Stimulated activated naive CD8-positive, alpha-beta T cell treated with anti-CD3 and anti-CD28 coated beads, Interleukin-15, Interleukin-2, amounts not matched to agents 100 U/mL and 50 U/mL, for 24 hours (primary cell): Measurements from ENCODE around the gene PRDX4.
"Not testable (repeated sequence)": the region's sequence is repeated elsewhere in the genome, so short reads cannot be mapped to it uniquely, and the experiment has no call there.

ENCODE experiments used
- ATAC-seq: fragments of 150-1000 bp; cut with Tn5 transposase; one replicate; pipeline ENCODE4 v1.10.0; 2021
- DNase-seq: peaks from one replicate; pipeline ENCODE4 v3.0.0; 2021

PRDX4 gene

GRCh38 chrX:23667239-23668177 lies at the start of gene PRDX4:
PRDX4 (plus strand) TSS chrX:23667493; CDS start chrX:23667571, 78 bp downstream.
- ATAC-seq, result peak; percentile 72
- DNase-seq, result peak; percentile 84

DNA sequence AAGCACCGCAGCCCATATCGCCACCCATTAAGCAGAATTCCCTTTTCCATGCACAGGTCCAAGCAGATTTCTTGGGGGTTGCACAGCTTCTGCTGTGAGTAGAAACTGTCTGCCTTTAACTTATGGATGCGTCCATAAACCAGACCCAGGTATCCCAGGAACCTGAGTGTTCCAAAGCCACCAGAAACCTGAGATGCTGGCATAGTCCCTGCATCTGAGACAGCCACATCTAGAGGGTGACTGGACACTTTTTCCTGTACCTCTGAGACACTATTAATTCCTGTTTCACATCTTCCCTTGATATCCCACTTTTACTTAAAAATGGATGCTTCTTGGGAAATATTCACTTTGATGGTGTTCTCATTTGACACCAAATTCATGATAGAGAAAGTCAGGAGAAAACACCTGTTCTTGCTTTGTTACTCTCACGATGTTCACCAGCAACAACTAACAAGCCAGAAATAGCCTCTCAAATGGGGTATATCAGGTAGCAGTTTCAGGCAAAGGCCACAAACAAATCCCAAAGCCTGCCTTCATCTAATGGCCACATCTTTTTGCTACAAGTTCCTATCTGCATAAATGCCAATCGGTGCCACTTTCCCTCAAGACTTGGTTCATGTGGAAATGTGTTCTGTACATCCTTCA lies 45.5 kb upstream of the PRDX4 start:
- no peak for DNase-seq
- no peak for ATAC-seq

- DNase-seq (no peak), ATAC-seq (no peak)
Measured at GRCh38 chrX:23623797-23624196, 43.5 kb upstream of the PRDX4 start.

DNA sequence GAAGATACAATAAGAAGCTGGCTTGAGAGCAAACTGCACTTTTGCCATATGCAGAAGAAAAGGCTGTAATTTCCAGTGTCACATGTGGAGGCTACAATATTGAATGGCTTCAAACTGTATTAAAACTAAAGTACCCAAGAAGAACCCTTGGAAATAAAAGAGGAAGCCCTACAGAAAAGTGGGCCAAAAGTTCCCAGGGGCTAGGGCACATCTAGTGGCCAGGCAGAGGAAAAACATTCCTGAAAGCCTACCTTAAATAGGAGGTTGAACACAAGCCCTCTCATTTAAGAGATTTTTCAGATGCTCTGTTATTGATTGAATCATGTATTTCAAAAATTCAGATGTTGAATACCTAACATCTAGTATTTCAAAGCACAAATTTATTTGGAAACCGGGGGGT lies 40.6 kb upstream of the PRDX4 start:
- DNase-seq, result no peak
- ATAC-seq, result no peak

GRCh38 chrX:23628131-23628530 lies 39.2 kb upstream of the PRDX4 start:
- DNase-seq (no peak), ATAC-seq (no peak)

- ATAC-seq (no peak), DNase-seq (no peak)
Measured at GRCh38 chrX:23631136-23631535, 36.2 kb upstream of the PRDX4 start.

DNA sequence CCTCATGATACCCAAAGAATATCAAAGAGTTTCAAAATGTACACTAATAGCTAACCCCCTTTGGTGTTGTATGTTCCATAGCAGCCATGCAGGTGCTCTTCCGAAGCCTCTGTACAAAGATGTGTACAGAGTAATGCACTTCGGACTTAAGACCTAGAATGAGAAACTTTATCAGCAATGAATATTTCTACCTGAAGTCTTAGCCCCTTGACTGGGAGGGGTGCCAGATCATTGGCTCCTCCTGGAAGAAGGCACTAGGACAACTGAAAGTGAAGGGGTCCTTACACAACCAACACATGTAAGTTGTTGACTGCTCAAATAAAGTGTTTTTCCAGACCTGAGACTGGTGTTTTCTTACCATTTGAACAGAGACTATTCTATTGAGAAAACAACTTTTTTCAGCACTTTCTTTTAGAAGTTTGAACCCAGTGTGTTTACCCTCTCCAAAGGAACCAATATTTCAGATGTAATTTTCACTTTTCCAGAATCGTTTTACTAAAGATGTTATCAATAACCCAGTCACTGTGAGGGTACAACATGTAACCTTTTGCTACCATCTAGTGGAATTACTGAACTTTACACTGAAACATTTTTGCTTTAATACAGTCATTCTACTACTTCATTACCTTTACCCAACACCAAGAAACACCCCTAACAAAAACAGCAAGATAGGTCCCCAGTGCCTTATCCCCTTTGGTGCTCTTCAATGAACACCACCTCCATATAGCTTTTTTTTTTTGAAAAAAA lies 33.3 kb upstream of the PRDX4 start:
- DNase-seq (no peak), ATAC-seq (no peak)

- no peak for ATAC-seq
- DNase-seq, result no peak
Measured at GRCh38 chrX:23637187-23637586, 30.1 kb upstream of the PRDX4 start.

- ATAC-seq (no peak), DNase-seq (no peak)
Measured at GRCh38 chrX:23643020-23643419, 24.3 kb upstream of the PRDX4 start.

- no peak for ATAC-seq
- no peak for DNase-seq
Measured at GRCh38 chrX:23644744-23645143, 22.5 kb upstream of the PRDX4 start.

DNA sequence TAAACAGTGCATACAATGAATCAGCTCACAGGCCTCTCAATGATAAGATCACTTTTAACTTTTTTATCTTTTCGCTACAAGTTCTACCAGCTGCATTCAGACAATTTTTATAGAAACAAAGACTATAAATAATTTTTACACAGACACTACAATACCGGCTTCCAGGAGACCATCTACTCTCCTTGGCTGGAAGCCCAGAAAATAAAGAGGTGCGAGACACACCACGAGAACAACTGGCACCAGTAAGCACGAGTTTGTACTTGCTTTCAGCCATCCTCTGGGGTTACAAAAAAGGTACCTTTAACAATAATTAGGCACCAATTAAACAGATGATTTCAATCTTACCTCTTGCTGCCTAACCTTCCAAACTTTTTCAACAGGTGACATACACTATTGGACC lies 11.2 kb upstream of the PRDX4 start:
- DNase-seq (no peak), ATAC-seq (no peak)

DNA sequence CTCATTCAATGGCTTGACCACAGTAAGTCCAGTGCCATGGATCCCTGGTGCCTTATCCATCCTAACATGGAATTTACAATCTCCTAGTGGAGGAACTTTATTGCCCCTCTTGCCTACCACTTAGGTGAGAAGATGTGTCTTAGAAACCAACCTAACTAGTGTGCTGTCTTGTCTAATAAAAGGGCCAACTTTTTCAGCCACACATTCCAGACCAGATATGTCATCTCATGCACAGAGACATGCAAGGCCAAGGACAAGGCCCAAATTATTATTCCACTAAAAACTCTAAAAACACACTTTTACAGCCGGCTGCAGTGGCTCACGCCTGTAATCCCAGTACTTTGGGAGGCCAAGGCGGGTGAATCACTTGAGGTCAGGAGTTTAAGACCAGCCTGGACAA lies 10.6 kb upstream of the PRDX4 start:
- ATAC-seq, result no peak
- DNase-seq, result no peak

GRCh38 chrX:23659339-23659738 lies 8.0 kb upstream of the PRDX4 start:
- no peak for ATAC-seq
- DNase-seq, result no peak

DNA sequence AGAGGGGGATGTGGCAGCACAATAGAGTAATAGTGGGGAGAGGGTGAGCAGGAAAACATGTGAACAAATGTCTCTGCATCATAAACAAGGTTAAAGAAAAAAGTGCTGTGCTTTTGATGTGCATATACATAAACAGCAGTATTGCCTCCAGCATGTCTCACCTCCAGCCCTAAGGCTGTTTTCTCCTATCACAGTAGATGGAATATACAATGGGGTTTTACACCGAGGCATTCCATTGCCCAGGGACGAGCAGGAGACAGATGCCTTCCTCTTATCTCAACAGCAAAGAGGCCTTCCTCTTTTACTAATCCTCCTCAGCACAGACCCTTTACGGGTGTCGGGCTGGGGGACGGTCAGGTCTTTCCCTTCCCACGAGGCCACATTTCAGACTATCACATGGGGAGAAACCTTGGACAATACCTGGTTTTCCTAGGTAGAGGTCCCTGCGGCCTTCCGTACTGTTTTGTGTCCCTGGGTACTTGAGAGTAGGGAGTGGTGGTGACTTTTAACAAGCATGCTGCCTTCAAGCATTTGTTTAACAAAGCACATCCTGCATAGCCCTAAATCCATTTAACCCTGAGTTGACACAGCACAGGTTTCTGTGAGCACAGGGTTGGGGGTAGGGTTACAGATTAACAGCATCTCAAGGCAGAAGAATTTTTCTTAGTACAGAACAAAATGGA lies 7.1 kb upstream of the PRDX4 start:
- not testable (repeated sequence) for DNase-seq, ATAC-seq

DNA sequence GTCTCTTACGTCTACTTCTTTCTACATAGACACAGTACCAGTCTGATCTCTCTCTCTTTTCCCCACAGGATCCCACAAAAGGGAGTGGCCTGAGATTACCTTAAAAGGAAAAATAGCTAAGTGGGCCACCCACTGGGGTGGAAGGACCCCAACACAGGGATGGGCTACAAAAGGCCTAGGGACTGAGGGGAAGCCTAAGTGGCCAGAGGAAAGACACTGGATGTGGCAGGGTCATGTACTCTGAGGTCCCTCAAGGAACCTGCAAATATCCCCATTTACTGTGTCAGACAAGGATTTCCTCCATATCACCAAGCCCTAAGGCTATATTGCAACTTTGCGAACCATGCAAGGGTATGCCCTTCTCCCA lies 6.5 kb upstream of the PRDX4 start:
- DNase-seq, result no peak
- ATAC-seq, result no peak

GRCh38 chrX:23661671-23662070 lies 5.6 kb upstream of the PRDX4 start:
- DNase-seq, result no peak
- ATAC-seq, result no peak

GRCh38 chrX:23662187-23662586 lies 5.1 kb upstream of the PRDX4 start:
- DNase-seq, result no peak
- ATAC-seq, result peak; percentile 32

DNA sequence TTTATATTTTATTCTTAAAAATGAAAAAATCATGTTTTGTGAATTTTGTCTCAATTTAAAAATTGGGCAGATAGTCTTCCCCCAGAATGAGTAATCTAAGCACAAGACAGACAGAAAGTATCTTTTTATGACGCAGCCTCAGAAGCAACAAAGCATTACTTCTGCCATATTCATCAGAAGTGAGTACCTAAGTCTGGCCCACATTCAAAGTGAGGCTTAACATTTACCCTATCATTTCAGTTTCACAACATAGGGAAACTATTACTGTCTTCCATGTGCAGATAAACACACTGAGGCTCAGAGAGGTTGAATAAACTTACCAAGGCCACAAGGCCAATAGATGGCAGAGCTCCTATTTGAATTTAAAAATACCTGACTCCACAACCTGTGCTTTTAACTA lies 4.4 kb upstream of the PRDX4 start:
- ATAC-seq, result peak; percentile 81
- DNase-seq, result no peak

- ATAC-seq (no peak), DNase-seq (no peak)
Measured at GRCh38 chrX:23664496-23664895, 2.8 kb upstream of the PRDX4 start.

- no peak for DNase-seq
- ATAC-seq, result no peak
Measured at GRCh38 chrX:23666282-23666681, 1.0 kb upstream of the PRDX4 start.

GRCh38 chrX:23668335-23668734 lies 1.0 kb downstream of the PRDX4 start:
- ATAC-seq (no peak), DNase-seq (no peak)

GRCh38 chrX:23670528-23670927 lies 3.2 kb downstream of the PRDX4 start:
- ATAC-seq (no peak), DNase-seq (no peak)
